HG03108 (cell line): ENCODE measurements around the gene TRIM29.

Experiments
- ATAC-seq: cut with Tn5 transposase; IDR thresholded peaks from one replicate; pipeline ENCODE4 v1.9.1; 2021; ENCODE audit warnings: moderate library complexity; ENCODE audit not compliant: unreplicated experiment

TRIM29 gene

GRCh38 chr11:120141113-120141767, 3.3 kb upstream of the TRIM29 start:
- no peak for ATAC-seq

DNA sequence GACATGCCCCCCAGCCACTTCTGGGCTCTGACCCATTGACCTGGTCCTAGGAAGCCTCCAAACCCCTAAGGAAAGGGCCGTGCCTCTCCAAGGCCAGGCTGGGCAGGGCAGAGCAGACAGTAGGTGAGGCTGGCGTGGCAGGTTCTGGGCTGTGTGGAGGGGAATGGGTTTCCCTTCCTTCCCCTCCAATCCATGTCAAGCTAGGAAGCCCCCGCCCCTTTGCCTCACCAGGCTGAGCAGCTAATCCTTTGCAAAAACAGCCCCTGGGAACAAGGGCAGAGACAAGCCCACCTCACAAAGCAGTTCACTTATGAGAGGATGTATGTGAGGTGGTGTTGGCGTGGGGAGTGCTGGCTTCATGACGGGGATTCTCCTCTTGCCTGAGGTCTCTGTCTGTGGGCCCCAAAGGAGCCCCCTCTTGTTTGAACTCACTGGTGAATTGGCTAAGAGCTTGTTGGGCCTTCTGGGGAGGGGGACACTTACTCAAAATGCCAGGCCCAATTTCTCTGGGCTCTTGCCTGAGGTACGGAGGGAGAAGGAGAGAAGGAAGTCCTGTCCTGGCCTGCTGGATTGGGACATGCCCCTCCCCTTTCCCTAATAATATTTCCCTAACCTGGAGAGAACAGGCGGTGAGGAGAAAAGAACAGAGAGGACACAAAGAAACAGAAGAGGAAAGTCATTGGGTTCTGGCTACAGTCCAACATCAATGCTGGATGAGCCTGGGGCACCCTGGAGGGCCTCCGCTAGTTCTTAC, 1.6 kb upstream of the TRIM29 start:
- ATAC-seq: no peak

DNA sequence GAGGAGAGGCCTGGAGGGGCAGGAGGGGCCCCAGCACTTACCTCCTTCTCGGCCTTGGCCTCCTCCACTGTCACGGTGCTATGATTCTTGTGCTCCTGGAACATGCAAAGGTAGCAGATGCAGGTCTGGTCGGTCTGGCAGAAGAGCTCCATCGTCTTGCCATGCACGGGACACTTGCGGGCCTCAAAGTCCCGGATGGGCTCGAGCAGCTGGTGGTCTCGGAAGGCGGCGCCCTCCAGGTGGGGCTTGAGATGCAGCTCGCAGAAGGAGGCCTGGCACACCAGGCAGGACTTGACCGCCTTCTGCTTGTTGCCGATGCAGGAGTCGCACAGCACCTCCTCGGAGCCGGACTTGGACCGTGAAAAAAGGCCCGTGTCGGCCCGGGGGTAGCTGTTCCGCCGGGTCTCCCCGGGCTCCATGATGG, 714 bp downstream of the TRIM29 start:
- no peak for ATAC-seq

DNA sequence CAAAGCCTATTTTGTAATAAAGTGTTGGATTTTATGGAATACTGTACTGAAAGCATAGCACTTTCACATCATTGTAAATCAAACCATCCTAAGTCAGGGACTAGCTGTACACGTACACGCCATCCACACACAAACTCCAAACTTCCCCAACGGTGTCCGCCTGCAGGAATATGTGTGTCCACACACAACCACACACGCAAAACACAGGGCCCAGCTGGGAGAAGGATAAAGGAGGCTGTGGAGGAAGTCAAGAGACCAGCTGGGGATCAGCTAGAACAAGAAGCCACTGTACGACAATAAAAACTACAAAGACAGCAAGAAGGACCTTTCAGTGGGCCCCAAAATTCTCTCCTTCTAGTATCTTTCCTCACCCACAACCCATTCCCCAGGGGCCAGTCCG, 1.6 kb downstream of the TRIM29 start:
- no peak for ATAC-seq

DNA sequence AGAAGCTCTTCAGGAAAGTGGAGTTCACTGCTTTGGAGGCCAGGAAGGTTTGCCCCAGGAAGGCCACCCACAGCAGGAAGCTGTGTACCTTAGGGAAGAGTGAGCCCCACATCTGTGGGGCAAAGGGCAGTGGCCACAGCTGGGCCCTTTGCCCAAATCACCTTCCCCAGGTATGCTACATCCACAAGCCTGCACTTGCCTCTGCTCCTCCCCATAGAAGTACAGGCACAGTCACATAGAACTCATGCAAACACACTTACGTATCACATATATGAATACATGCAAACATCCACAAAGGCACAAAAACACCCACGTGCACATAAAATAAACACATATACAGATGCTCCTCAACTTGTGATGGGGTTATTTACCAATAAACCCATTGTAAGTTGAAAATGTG, 2.1 kb downstream of the TRIM29 start:
- no peak for ATAC-seq

DNA sequence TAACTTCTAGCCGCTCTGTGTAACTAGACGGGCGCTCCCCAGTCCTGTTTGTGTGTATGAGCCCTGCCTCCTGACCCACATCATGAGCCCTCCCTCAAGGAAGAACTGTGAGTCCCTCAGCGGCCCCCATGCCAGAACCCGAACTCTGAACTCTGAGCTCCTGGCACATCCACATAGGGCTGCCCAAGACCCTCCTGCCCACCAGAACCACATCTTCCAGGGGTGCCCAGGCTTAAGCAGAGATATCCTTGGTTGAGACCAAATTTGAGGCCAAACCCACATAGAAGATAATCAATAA, 3.0 kb downstream of the TRIM29 start:
- no peak for ATAC-seq

GRCh38 chr11:120134106-120134930, 3.6 kb downstream of the TRIM29 start:
- ATAC-seq: no peak

DNA sequence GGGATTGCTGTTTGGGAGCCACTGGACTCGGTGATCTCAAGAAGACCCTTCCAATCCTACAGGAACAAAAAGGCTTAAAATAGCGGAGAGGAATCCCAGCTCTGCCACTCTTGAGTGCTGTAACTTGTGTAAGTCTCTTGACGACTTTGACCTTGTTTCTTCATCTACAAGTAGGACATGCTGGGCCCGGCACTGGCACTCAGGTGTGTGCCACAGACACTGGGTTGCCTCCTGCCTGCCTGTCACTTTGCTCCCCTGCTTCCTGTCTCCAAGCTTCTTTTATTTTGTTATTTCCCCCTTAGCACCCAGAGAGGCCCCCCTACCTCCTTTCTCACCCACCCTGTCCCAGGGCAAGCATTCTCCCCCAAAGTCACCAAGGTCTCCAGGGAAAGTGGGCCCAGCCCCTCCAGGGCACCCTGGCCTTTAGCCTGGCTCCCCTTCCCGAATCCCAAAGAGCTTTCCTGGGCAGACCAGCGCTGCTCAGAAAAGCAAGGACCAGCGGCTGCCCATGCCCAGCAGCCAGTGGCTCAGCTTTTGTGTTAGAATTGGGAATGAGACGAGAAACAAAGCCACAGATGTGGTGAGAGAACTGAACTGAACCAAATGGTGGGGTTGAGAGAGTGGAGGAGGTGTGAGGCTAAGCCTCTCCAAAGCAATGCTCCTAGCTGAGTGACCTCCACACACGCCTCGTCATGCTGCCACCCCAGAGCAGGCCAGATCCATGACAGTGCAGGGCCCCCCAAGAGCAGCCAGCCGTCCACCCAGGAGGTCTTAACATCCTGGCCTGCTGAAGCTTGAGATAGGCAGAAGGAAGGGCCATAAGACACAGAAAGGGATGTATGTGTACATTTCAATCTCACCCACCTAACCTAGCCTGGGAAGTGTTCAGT, 4.5 kb downstream of the TRIM29 start:
- ATAC-seq: no peak

DNA sequence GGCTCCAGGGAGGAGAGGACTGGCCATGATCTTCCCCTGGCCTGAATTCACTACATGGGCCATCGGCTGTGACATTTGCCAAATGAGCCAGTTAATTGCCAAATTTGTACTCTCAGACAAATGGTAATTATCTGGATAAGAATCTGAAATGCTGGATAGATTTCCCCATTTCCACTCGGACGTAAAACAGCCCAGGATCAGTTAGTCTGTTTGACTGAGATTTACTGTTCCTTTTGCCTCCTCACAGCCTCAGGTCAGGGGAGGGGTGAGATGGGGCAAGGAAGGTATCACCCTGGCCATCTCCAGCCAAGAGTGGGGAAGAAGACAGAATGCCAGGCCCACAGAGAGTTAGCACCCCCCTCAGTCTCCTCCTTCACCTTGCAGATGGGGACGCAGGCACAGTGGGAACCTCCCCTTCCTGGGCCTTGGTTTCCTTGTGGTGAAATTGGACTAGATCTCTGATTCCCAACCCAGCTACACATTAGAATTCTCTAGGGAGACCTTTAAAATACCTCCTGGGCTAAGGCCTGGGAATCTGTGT, 5.2 kb downstream of the TRIM29 start:
- no peak for ATAC-seq

GRCh38 chr11:120131941-120132644, 5.8 kb downstream of the TRIM29 start:
- ATAC-seq: no peak

GRCh38 chr11:120130991-120131760, 6.7 kb downstream of the TRIM29 start:
- no peak for ATAC-seq

- no peak for ATAC-seq
Observed at GRCh38 chr11:120130176-120130980, 7.5 kb downstream of the TRIM29 start.

DNA sequence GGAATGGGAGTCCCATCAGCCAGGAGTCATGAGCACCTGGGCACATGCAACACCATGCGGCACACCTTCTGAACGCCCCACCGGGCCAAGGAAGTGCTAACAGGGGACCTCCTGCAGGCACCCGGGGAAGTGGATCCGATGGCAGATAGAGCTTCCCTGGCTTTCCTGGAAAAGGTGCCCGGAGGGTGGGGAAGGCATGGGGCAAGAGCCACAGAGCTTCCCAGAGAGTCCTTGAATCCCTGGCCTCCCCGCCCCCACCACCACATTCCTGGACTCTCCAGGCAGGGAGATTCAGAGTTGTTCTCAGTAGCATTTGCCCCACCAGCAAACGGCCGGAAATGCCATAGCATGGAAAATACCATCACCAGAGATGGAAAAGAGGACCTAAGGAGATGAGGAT, 8.3 kb downstream of the TRIM29 start:
- no peak for ATAC-seq

GRCh38 chr11:120128392-120129119, 9.4 kb downstream of the TRIM29 start:
- no peak for ATAC-seq

- ATAC-seq: no peak
Observed at GRCh38 chr11:120127236-120127635, 10.7 kb downstream of the TRIM29 start.

DNA sequence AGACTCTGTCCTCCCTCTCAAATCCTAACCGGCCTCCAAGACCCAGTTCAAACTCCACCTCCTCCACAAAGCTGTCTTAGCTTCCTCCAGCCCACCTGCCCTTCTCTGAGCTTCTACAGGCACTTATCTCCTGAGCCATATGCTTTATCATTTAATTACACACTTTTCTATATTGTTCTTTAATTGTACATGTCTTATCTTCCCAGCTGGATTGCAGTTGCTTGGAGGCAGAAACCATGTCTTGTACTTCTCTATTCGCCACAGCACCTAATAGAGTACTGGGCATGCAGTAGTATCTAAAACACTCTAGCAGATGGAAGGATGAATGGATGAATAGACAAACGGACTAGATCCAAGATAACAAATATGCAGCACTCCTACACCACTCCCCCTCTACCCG, 11.3 kb downstream of the TRIM29 start:
- ATAC-seq: no peak

DNA sequence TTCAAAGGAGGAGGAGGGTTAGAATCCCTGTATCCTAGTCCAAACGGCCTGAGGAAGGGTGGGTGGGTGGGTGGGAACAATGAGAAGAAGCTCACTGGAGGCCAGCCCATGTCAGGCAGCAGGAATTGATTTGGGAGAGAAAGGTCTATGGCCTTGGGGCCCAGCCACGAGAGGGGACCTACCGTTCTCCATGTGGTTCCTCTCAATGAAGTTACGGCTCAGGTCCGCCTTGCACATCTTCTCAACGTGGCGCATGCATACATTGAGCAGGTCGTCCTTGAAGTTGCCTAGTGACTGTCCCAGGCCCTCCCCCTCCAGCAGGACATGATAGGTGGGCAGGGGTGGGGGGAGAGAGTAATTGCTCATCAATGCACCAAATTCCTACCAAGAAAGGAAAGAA, 12.4 kb downstream of the TRIM29 start:
- ATAC-seq: no peak

DNA sequence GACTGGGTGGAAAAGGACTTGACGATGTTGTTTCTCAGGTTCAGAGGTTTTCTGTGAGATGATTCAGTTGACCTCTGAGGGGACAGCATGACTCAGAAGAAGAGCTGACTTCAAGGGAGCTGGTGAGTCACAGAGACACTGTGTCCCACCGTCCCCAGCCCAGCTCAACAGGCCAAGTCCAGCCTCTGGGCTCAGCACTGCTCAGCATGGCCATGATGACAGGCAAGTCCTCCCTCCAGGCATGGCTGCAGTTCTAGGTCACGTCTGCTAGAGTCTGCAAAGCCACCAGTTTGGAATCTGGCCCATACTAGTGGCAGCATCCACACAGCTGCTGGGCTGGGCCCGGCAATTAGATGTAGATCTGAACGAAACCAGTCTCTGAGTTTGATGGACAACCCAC, 12.9 kb downstream of the TRIM29 start:
- no peak for ATAC-seq
